Uterus (tissue), 2 donors: ENCODE results near the gene IL17F.

Experiments used
- CTCF ChIP-seq, 4 experiments: fragments of 200-600 bp in 2 of 4; fragments of 450-650 bp in 2 of 4; sonication (generic) in 2 of 4; IDR thresholded peaks; one replicate each; pipeline ENCODE4 v1.5.1; 2016 to 2019; ENCODE audit warnings: antibody characterized with exemption in 4 of 4, mild to moderate bottlenecking in 2 of 4, moderate library complexity in 1 of 4
- POLR2A ChIP-seq, 2 donors: fragments of 450-650 bp; IDR thresholded peaks; one replicate each; pipeline ENCODE4 v1.6.1; 2016; ENCODE audit warnings: antibody characterized with exemption in 2 of 2, mild to moderate bottlenecking in 1 of 2, moderate library complexity in 1 of 2

DNA sequence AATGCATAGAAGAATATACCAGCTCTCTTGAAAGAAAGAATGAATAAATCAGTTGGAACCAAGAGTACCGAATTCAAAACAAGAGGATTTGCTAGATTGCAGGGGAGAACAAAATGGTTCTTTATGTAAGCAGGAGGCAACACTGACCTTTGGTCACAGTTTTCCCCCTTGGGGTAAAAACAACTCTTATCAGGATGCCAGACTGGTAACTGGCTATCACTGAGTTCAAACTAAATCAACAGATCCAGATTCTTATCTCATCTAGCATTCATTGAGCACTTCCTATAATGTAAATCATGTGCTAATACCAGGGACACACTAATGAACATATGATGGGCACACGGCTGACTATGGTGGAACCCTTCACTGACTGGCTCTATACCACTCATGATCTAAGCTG lies 4.8 kb upstream of the IL17F start:
- TF ChIP-seq POLR2A (IDR thresholded peaks at IDR 0.05), result no peak
- TF ChIP-seq CTCF (IDR thresholded peaks at IDR 0.05), result no peak
